SK-N-SH (cell line): ENCODE results near the gene LHFPL6. TPM values are rescaled to one million over a fixed set of nuclear protein-coding genes. Genes with fewer than 3 reads are reported as not detected.

Experiments
- CTCF ChIA-PET: fragments of 300-600, 350-600 bp; formaldehyde crosslinking; extraction: SDS; loops from one replicate; lab custom pipeline; 2021; lab: Yijun Ruan, JAX
- POLR2A ChIA-PET: fragments of 350-600 bp; sonication (Branson Sonifier 250); formaldehyde crosslinking; extraction: SDS; loops from one replicate; lab custom pipeline; 2020; ENCODE audit warnings: antibody characterized with exemption, inconsistent platforms; lab: Yijun Ruan, JAX
- DNase-seq: peaks from one replicate; pipeline ENCODE4 v3.0.0; 2012
- H2AFZ ChIP-seq: fragments of 200-600 bp; sonication (generic); 2 replicates; pipeline ENCODE4 v1.8.1; 2016; ENCODE audit warnings: antibody characterized with exemption, mild to moderate bottlenecking, low read depth
- H3F3A ChIP-seq: fragments of 200-600 bp; sonication (generic); replicated peaks from 2 replicates; pipeline ENCODE3; 2016; ENCODE audit warnings: antibody characterized with exemption, mild to moderate bottlenecking; ENCODE audit not compliant: insufficient read depth
- H3K27ac ChIP-seq, 2 experiments: fragments of 200-500 bp in 1 of 2; fragments of 200-600 bp in 1 of 2; sonication (Bioruptor generic) in 1 of 2; sonication (generic), shearing (Covaris generic) in 1 of 2; 2 replicates each; pipeline versions ENCODE4 v1.5.1 to v1.6.1; 2014 to 2016; ENCODE audit warnings: low read depth in 2 of 2, inconsistent platforms in 1 of 2, low read length in 1 of 2, mild to moderate bottlenecking in 1 of 2, mixed read lengths in 1 of 2
- H3K27me3 ChIP-seq: fragments of 200-600 bp; sonication (generic), shearing (Covaris generic); 2 replicates; pipeline ENCODE4 v1.6.1; 2016; ENCODE audit warnings: mixed run types; ENCODE audit not compliant: insufficient read depth
- H3K36me3 ChIP-seq, 2 experiments: fragments of 200-500 bp in 1 of 2; fragments of 200-600 bp in 1 of 2; sonication (Bioruptor generic) in 1 of 2; sonication (generic) in 1 of 2; replicated peaks in 1 of 2; 2 replicates each; pipeline versions ENCODE3 to v1.5.1; 2014 to 2016; ENCODE audit warnings: low read length in 1 of 2, mild to moderate bottlenecking in 1 of 2; ENCODE audit not compliant: insufficient read depth in 2 of 2, control insufficient read depth in 1 of 2
- H3K4me1 ChIP-seq, 2 experiments: fragments of 200-500 bp in 1 of 2; fragments of 200-600 bp in 1 of 2; sonication (Bioruptor generic) in 1 of 2; sonication (generic), shearing (Covaris generic) in 1 of 2; 2 replicates each; pipeline versions ENCODE4 v1.5.1 to v1.6.1; 2014 to 2016; ENCODE audit warnings: low read depth in 1 of 2, low read length in 1 of 2, mixed run types in 1 of 2; ENCODE audit not compliant: insufficient read depth in 2 of 2, control insufficient read depth in 1 of 2
- H3K4me2 ChIP-seq: fragments of 200-600 bp; sonication (generic), shearing (Covaris generic); 2 replicates; pipeline ENCODE4 v1.6.1; 2017; ENCODE audit warnings: mixed run types
- H3K4me3 ChIP-seq, 2 experiments: fragments of 200-500 bp in 1 of 2; fragments of 200-600 bp in 1 of 2; sonication (Bioruptor generic) in 1 of 2; sonication (generic), shearing (Covaris generic) in 1 of 2; 2 replicates each; pipeline versions ENCODE4 v1.5.1 to v1.8.1; 2014 to 2016; ENCODE audit warnings: low read depth in 2 of 2, inconsistent platforms in 1 of 2, low read length in 1 of 2, mild to moderate bottlenecking in 1 of 2, mixed read lengths in 1 of 2, moderate library complexity in 1 of 2
- H3K79me2 ChIP-seq: fragments of 200-600 bp; sonication (generic); 2 replicates; pipeline ENCODE4 v1.8.1; 2017; ENCODE audit warnings: mild to moderate bottlenecking; ENCODE audit not compliant: insufficient read depth
- H3K9ac ChIP-seq: fragments of 200-600 bp; sonication (generic); 2 replicates; pipeline ENCODE4 v1.6.1; 2017; ENCODE audit warnings: mixed run types
- H3K9me2 ChIP-seq: fragments of 200-600 bp; sonication (generic); 2 replicates; pipeline ENCODE4 v1.6.1; 2017; ENCODE audit warnings: mixed run types
- H3K9me3 ChIP-seq: fragments of 200-600 bp; sonication (generic); 2 replicates; pipeline ENCODE4 v1.6.1; 2017; ENCODE audit warnings: mixed run types, mild to moderate bottlenecking, moderate library complexity
- H4K20me1 ChIP-seq: fragments of 200-600 bp; sonication (generic); 2 replicates; pipeline ENCODE4 v1.6.1; 2017; ENCODE audit warnings: mild to moderate bottlenecking, mixed run types; ENCODE audit not compliant: insufficient read depth
- CHD2 ChIP-seq: fragments of 150-350 bp; IDR thresholded peaks from 2 replicates; pipeline ENCODE4 v1.6.1; 2018; ENCODE audit warnings: low read length; ENCODE audit not compliant: partially characterized antibody
- CTCF ChIP-seq: fragments of 200-600 bp; sonication (generic); IDR thresholded peaks from 2 replicates; pipeline ENCODE4 v1.6.1; 2017; ENCODE audit warnings: antibody characterized with exemption, mild to moderate bottlenecking, moderate library complexity
- ELF1 ChIP-seq: IDR thresholded peaks from 2 replicates; pipeline ENCODE4 v1.4.0; 2012
- EP300 ChIP-seq, 2 experiments: IDR thresholded peaks; 2 replicates each; pipeline versions ENCODE4 v1.4.0 to v1.6.1; 2012; ENCODE audit warnings: borderline replicate concordance in 1 of 2, low read depth in 1 of 2, low read length in 1 of 2
- EZH2phosphoT487 ChIP-seq: fragments of 200-600 bp; sonication (generic); IDR thresholded peaks from 2 replicates; pipeline ENCODE4 v1.6.1; 2017; ENCODE audit warnings: low read depth, mixed run types, mild to moderate bottlenecking, antibody characterized with exemption, moderate library complexity, borderline replicate concordance
- FOXM1 ChIP-seq: IDR thresholded peaks from 2 replicates; pipeline ENCODE4 v1.4.0; 2012; ENCODE audit warnings: low read depth, mild to moderate bottlenecking
- GABPA ChIP-seq: IDR thresholded peaks from 2 replicates; pipeline ENCODE4 v1.4.0; 2012; ENCODE audit warnings: low read depth, mild to moderate bottlenecking
- JUND ChIP-seq: IDR thresholded peaks from 2 replicates; pipeline ENCODE4 v1.4.0; 2012
- NFIC ChIP-seq: IDR thresholded peaks from 2 replicates; pipeline ENCODE4 v1.4.0; 2012; ENCODE audit warnings: borderline replicate concordance
- PBX3 ChIP-seq: IDR thresholded peaks from 2 replicates; pipeline ENCODE4; 2012
- RXRA ChIP-seq: IDR thresholded peaks from 2 replicates; pipeline ENCODE4 v1.4.0; 2012; ENCODE audit warnings: low read depth, mild to moderate bottlenecking, borderline replicate concordance
- SMC3 ChIP-seq: IDR thresholded peaks from 2 replicates; pipeline ENCODE4 v1.6.1; 2012; ENCODE audit warnings: low read depth, low read length, improper control_type of control experiment
- USF1 ChIP-seq: IDR thresholded peaks from 2 replicates; pipeline ENCODE4 v1.4.0; 2012; ENCODE audit warnings: low read depth, borderline replicate concordance
- YY1 ChIP-seq: IDR thresholded peaks from 2 replicates; pipeline ENCODE4 v1.4.0; 2012; ENCODE audit warnings: low read depth, mild to moderate bottlenecking
- WGBS: methylation state at CpG from one replicate; pipeline ENCODE4 v1.1.6; 2017; ENCODE audit warnings: low lambda C conversion rate; 5-methylcytosine and 5-hydroxymethylcytosine counted together
- polyA plus RNA-seq, 3 experiments: library from polyadenylated mRNA; depleted of rRNA; stranded (reverse); fragments of >200 nt; gene quantifications; 2 replicates each; pipeline ENCODE4 v1.2.3, GENCODE V29; 2012
- TF ChIP-seq, protein P1 (sequence below): IDR thresholded peaks from 2 replicates; pipeline ENCODE4 v1.6.1; 2012; ENCODE audit warnings: mild to moderate bottlenecking, low read depth, low read length, moderate library complexity
- TF ChIP-seq, protein P2 (sequence below): fragments of 150-350 bp; IDR thresholded peaks from 2 replicates; pipeline ENCODE4 v1.6.1; 2017; ENCODE audit warnings: antibody characterized with exemption, low read length, low read depth, borderline replicate concordance
- TF ChIP-seq, protein P3 (sequence below): fragments of 150-350 bp; IDR thresholded peaks from 2 replicates; pipeline ENCODE4 v1.6.1; 2016; ENCODE audit warnings: mild to moderate bottlenecking, low read depth, low read length

LHFPL6 gene
- polyA plus RNA-seq, 1 of the 3 experiments (the other 2 are of a cell fraction): 22.2 TPM

DNA sequence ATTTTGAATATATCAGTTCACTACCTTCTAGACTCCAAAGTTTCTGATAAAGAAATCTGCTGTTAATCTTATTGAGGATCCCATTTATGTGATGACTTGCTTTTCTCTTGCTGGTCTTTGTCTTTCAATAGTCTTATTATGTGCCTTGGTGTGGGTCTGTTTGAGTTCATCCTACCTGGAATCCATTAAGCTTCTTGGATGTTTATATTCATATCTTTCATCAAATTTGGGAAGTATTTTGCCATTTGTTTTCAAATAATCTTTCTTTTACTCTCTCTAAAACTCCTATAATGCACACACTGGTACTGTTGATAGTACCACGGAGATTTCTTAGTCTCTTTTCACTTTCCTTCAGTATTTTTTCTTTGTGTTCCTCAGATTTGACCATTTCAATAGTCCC lies 28.3 kb upstream of the LHFPL6 start (continued):
- TF ChIP-seq PBX3 (no peak), JUND (no peak), ELF1 (no peak), EZH2phosphoT487 (no peak), CHD2 (no peak), YY1 (no peak), GABPA (no peak), EP300 (IDR thresholded peaks at IDR 0.05; ENCODE audit: borderline replicate concordance in 1 of 2, low read depth in 1 of 2, low read length in 1 of 2) (no peak), SMC3 (no peak)

GRCh38 chr13:39623466-39623865 lies 20.5 kb upstream of the LHFPL6 start:
- no peaks in the 10 kb centered on the region for H3K4me1 ChIP-seq
- no peak overlapping the region for H3K27ac ChIP-seq
- no peaks in the 10 kb centered on the region for H4K20me1 ChIP-seq
- no peak overlapping the region for H3K4me2 ChIP-seq
- H3K27me3 ChIP-seq: no peaks in the 10 kb centered on the region
- H3K9me3 ChIP-seq: no peaks in the 10 kb centered on the region
- H3K4me3 ChIP-seq: no peak overlapping the region
- no peaks in the 10 kb centered on the region for H3K9me2 ChIP-seq
- no peaks in the 10 kb centered on the region for H3F3A ChIP-seq
- POLR2A ChIA-PET: no interaction called here
- H3K36me3 ChIP-seq: no peaks in the 10 kb centered on the region
- DNase-seq: no peak
- WGBS: 37% methylated on average over 1 of the region's 1 CpG
- no peak overlapping the region for H3K9ac ChIP-seq
- TF ChIP-seq FOXM1 (no peak), JUND (no peak), RXRA (no peak)
- TF ChIP-seq, protein P1, sequence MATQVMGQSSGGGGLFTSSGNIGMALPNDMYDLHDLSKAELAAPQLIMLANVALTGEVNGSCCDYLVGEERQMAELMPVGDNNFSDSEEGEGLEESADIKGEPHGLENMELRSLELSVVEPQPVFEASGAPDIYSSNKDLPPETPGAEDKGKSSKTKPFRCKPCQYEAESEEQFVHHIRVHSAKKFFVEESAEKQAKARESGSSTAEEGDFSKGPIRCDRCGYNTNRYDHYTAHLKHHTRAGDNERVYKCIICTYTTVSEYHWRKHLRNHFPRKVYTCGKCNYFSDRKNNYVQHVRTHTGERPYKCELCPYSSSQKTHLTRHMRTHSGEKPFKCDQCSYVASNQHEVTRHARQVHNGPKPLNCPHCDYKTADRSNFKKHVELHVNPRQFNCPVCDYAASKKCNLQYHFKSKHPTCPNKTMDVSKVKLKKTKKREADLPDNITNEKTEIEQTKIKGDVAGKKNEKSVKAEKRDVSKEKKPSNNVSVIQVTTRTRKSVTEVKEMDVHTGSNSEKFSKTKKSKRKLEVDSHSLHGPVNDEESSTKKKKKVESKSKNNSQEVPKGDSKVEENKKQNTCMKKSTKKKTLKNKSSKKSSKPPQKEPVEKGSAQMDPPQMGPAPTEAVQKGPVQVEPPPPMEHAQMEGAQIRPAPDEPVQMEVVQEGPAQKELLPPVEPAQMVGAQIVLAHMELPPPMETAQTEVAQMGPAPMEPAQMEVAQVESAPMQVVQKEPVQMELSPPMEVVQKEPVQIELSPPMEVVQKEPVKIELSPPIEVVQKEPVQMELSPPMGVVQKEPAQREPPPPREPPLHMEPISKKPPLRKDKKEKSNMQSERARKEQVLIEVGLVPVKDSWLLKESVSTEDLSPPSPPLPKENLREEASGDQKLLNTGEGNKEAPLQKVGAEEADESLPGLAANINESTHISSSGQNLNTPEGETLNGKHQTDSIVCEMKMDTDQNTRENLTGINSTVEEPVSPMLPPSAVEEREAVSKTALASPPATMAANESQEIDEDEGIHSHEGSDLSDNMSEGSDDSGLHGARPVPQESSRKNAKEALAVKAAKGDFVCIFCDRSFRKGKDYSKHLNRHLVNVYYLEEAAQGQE: no peak
- no peaks in the 10 kb centered on the region for H3K79me2 ChIP-seq
- CTCF ChIA-PET: interaction anchor here (1.7 kb wide), 1 partner anchor 12 kb away, joined by 6 read pairs; no protein-coding TSS in a partner anchor
- H2AFZ ChIP-seq: 0 out of 2 replicates have a peak overlapping the region, but pooled peaks have one; percentile 8

GRCh38 chr13:39618561-39618960 lies 15.6 kb upstream of the LHFPL6 start:
- H3K27ac ChIP-seq: no peak overlapping the region
- H4K20me1 ChIP-seq: no peaks in the 10 kb centered on the region
- no peak overlapping the region for H2AFZ ChIP-seq
- H3K79me2 ChIP-seq: no peaks in the 10 kb centered on the region
- H3F3A ChIP-seq: no peaks in the 10 kb centered on the region
- H3K4me1 ChIP-seq: no peaks in the 10 kb centered on the region
- no peak for DNase-seq
- H3K36me3 ChIP-seq: no peaks in the 10 kb centered on the region
- H3K9me3 ChIP-seq: no peaks in the 10 kb centered on the region
- no peak overlapping the region for H3K9ac ChIP-seq
- no peaks in the 10 kb centered on the region for H3K27me3 ChIP-seq
- ChIA-PET CTCF (interaction anchor here (0.9 to 2.0 kb wide), 6 partner anchors 12 to 1159 kb away, joined by 3 to 9 read pairs (median 4); no protein-coding TSS in a partner anchor), POLR2A (no interaction called here)
- WGBS: 32% methylated on average over 1 of the region's 1 CpG
- H3K4me2 ChIP-seq: no peak overlapping the region
- no peak overlapping the region for H3K4me3 ChIP-seq
- H3K9me2 ChIP-seq: no peaks in the 10 kb centered on the region
- TF ChIP-seq, protein P2, sequence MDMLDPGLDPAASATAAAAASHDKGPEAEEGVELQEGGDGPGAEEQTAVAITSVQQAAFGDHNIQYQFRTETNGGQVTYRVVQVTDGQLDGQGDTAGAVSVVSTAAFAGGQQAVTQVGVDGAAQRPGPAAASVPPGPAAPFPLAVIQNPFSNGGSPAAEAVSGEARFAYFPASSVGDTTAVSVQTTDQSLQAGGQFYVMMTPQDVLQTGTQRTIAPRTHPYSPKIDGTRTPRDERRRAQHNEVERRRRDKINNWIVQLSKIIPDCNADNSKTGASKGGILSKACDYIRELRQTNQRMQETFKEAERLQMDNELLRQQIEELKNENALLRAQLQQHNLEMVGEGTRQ: no peak
- TF ChIP-seq, protein P3, sequence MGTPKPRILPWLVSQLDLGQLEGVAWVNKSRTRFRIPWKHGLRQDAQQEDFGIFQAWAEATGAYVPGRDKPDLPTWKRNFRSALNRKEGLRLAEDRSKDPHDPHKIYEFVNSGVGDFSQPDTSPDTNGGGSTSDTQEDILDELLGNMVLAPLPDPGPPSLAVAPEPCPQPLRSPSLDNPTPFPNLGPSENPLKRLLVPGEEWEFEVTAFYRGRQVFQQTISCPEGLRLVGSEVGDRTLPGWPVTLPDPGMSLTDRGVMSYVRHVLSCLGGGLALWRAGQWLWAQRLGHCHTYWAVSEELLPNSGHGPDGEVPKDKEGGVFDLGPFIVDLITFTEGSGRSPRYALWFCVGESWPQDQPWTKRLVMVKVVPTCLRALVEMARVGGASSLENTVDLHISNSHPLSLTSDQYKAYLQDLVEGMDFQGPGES: no peak
- TF ChIP-seq USF1 (no peak), CTCF (no peak), ELF1 (no peak), NFIC (no peak), FOXM1 (no peak)
